GM23338 (cell line): ENCODE results near the gene PLEKHG5. TPM values are rescaled to one million over a fixed set of nuclear protein-coding genes. Genes with fewer than 3 reads are reported as not detected.

Experiments
- ATAC-seq: fragments of 200-7000 bp; cut with Tn5 transposase; 3 replicates; pipeline ENCODE4 v1.9.1; 2020
- DNase-seq: peaks from one replicate; pipeline ENCODE4 v3.0.0-alpha.2; 2015; ENCODE audit warnings: low spot score
- H2AFZ ChIP-seq: fragments of 200-600 bp; sonication (generic); 2 replicates; pipeline ENCODE4 v1.8.0; 2016; ENCODE audit warnings: antibody characterized with exemption, mild to moderate bottlenecking, moderate library complexity
- H3F3A ChIP-seq: fragments of 200-600 bp; sonication (generic); replicated peaks from 2 replicates; pipeline ENCODE4 v1.8.0; 2017; ENCODE audit warnings: antibody characterized with exemption, mixed run types, low read depth
- H3K27ac ChIP-seq: fragments of 200-600 bp; sonication (generic); 2 replicates; pipeline ENCODE4 v1.6.1; 2016; ENCODE audit warnings: low read depth
- H3K27me3 ChIP-seq: fragments of 200-600 bp; sonication (generic); 2 replicates; pipeline ENCODE4 v1.8.0; 2016; ENCODE audit warnings: mild to moderate bottlenecking, mixed run types, moderate library complexity; ENCODE audit not compliant: insufficient read depth
- H3K36me3 ChIP-seq: fragments of 200-600 bp; sonication (generic); 2 replicates; pipeline ENCODE4 v1.8.0; 2016; ENCODE audit warnings: mild to moderate bottlenecking; ENCODE audit not compliant: insufficient read depth
- H3K4me1 ChIP-seq: fragments of 200-600 bp; sonication (generic); 2 replicates; pipeline ENCODE4 v1.8.0; 2016; ENCODE audit warnings: mild to moderate bottlenecking, moderate library complexity; ENCODE audit not compliant: insufficient read depth
- H3K4me2 ChIP-seq: fragments of 200-600 bp; sonication (generic); 2 replicates; pipeline ENCODE4 v1.7.1; 2017; ENCODE audit warnings: mixed run types
- H3K4me3 ChIP-seq: fragments of 200-600 bp; sonication (generic); 2 replicates; pipeline ENCODE4 v1.6.1; 2016; ENCODE audit warnings: mixed run types
- H3K79me2 ChIP-seq: fragments of 200-600 bp; sonication (generic); replicated peaks from 2 replicates; pipeline ENCODE4 v1.8.0; 2017; ENCODE audit warnings: mild to moderate bottlenecking; ENCODE audit not compliant: insufficient read depth
- H3K9me2 ChIP-seq: fragments of 200-600 bp; sonication (generic); 2 replicates; pipeline ENCODE4 v1.8.0; 2017; ENCODE audit not compliant: insufficient read depth
- H4K20me1 ChIP-seq: fragments of 200-600 bp; sonication (generic); replicated peaks from 2 replicates; pipeline ENCODE4 v1.8.0; 2017; ENCODE audit warnings: mild to moderate bottlenecking; ENCODE audit not compliant: insufficient read depth
- H3K27ac Mint-ChIP-seq: 2 replicates; pipeline ENCODE4 v1.8.0; 2020; ENCODE audit warnings: inconsistent platforms, mild to moderate bottlenecking, moderate library complexity, mixed read lengths
- H3K27me3 Mint-ChIP-seq: 3 replicates; pipeline ENCODE4 v1.8.0; 2022; ENCODE audit warnings: low read depth, mild to moderate bottlenecking, moderate library complexity, mixed read lengths, inconsistent platforms; ENCODE audit not compliant: insufficient read depth, poor library complexity
- H3K36me3 Mint-ChIP-seq: 3 replicates; pipeline ENCODE4 v1.8.0; 2021; ENCODE audit warnings: low read depth, mild to moderate bottlenecking, inconsistent platforms, moderate library complexity, mixed read lengths
- H3K4me1 Mint-ChIP-seq: 3 replicates; pipeline ENCODE4 v1.8.0; 2020; ENCODE audit warnings: mild to moderate bottlenecking, inconsistent platforms, mixed read lengths
- H3K4me3 Mint-ChIP-seq: 3 replicates; pipeline ENCODE4 v1.8.0; 2021; ENCODE audit warnings: moderate library complexity, mild to moderate bottlenecking, inconsistent platforms, mixed read lengths
- H3K9me3 Mint-ChIP-seq: 3 replicates; pipeline ENCODE4 v1.8.0; 2020; ENCODE audit warnings: moderate library complexity, mild to moderate bottlenecking, inconsistent platforms, mixed read lengths
- EZH2phosphoT487 ChIP-seq: fragments of 200-600 bp; sonication (generic); IDR thresholded peaks from one replicate; pipeline ENCODE4 v1.8.1; 2018; ENCODE audit warnings: antibody characterized with exemption; ENCODE audit not compliant: unreplicated experiment
- NANOG ChIP-seq: IDR thresholded peaks from 2 replicates; pipeline ENCODE4 v1.6.1; 2016; ENCODE audit warnings: antibody characterized with exemption, borderline replicate concordance
- POLR2AphosphoS5 ChIP-seq: IDR thresholded peaks from 2 replicates; pipeline ENCODE4 v1.6.1; 2016; ENCODE audit warnings: antibody characterized with exemption, low read depth
- ZNF331 ChIP-seq: fragments of 250-450 bp; sonication (Bioruptor Pico); IDR thresholded peaks from 2 replicates; pipeline ENCODE4 v1.5.0; 2020; ENCODE audit warnings: low read depth, mild to moderate bottlenecking, moderate library complexity
- ZNF462 ChIP-seq: fragments of 250-450 bp; sonication (Bioruptor Pico); IDR thresholded peaks from 2 replicates; pipeline ENCODE4 v1.5.0; 2020; ENCODE audit warnings: mild to moderate bottlenecking, moderate library complexity
- polyA plus RNA-seq: library from polyadenylated mRNA; unstranded; fragments of >200 nt; fragmentation: Nextera tagmentation; extraction: Ambion mirVana; gene quantifications from 2 replicates; pipeline ENCODE4 v1.2.1, GENCODE V29; 2016
- total RNA-seq: library from RNA; depleted of rRNA; stranded (reverse); fragments of >200 nt; shearing (Covaris generic); gene quantifications from 2 replicates; pipeline ENCODE4 v1.2.3, GENCODE V29; 2014

The PLEKHG5 gene
- total and polyA plus RNA-seq, 2 experiments from 2014 or later: 9.0 to 26.4 TPM

GRCh38 chr1:6443339-6444115 lies 47.9 kb downstream of the PLEKHG5 start (continued):
- TF ChIP-seq ZNF462: no peak
- no peak for TF ChIP-seq NANOG

- DNase-seq: no peak
- H3K27me3 Mint-ChIP-seq: peaks cover 33% of the 10 kb centered on the region
- H3K36me3 Mint-ChIP-seq: no peaks in the 10 kb centered on the region
- Histone ChIP-seq H3K79me2 (no peaks in the 10 kb centered on the region), H3K9me2 (no peaks in the 10 kb centered on the region), H3K4me2 (no peak overlapping the region), H4K20me1 (no peaks in the 10 kb centered on the region), H3K27me3 (peaks cover 26% of the 10 kb centered on the region), H3K4me1 (no peaks in the 10 kb centered on the region; the same call in 1 of the 2 replicates), H2AFZ (no peak overlapping the region), H3K27ac (no peak overlapping the region), H3K4me3 (no peak overlapping the region), H3F3A (no peaks in the 10 kb centered on the region), H3K36me3 (no peaks in the 10 kb centered on the region)
- H3K4me3 Mint-ChIP-seq: peak overlapping the region; percentile 61; the same call in 1 of the 3 replicates
- TF ChIP-seq ZNF331 (CRISPR knock-in tag) (no peak), ZNF462 (no peak), POLR2AphosphoS5 (no peak), EZH2phosphoT487 (no peak)
- H3K27ac Mint-ChIP-seq: no peak overlapping the region
- no peak for ATAC-seq
- H3K9me3 Mint-ChIP-seq: no peaks in the 10 kb centered on the region
- H3K4me1 Mint-ChIP-seq: peaks cover 24% of the 10 kb centered on the region
Observed at GRCh38 chr1:6441586-6441985, 49.9 kb downstream of the PLEKHG5 start.
